ENCODE results near the gene PMEL. TPM values are rescaled to one million over a fixed set of nuclear protein-coding genes. Genes with fewer than 3 reads are reported as not detected.

The PMEL gene
- total RNA-seq, 2 donors from 2014 or later: 0.18 to 8.6 TPM

- H3K4me1 ChIP-seq (replicated peaks): peaks cover 4% of the 10 kb centered on the region
- WGBS: 8% methylated on average over 10 of the region's 10 CpGs
These were observed 34.5 kb downstream of the PMEL start for GRCh38 chr12:55931317-55931779.

GRCh38 chr12:55930771-55931316 is 35.0 kb downstream of the PMEL start, which contains the start of gene DGKA:
Gene DGKA (plus strand): TSS chr12:55931162. CDS start chr12:55936504, 5,342 bp downstream.
- peak; percentile 26 for DNase-seq (ENCODE audit: low spot score)
- peak within 1 kb of the TSS; percentile 69 to 73 for H3K4me3 ChIP-seq
- no peaks in the 10 kb centered on the region for H3K9me3 ChIP-seq
- no peaks in the 10 kb centered on the region for H3K36me3 ChIP-seq
- TF ChIP-seq POLR2A (IDR thresholded peaks at IDR 0.05) (no peak), POLR2AphosphoS5 (IDR thresholded peaks at IDR 0.05) (peak; percentile 47), CTCF (IDR thresholded peaks at IDR 0.05) (peak; percentile 17 to 65 (median 42))
- H3K27ac ChIP-seq: peak within 1 kb of the TSS; percentile 94 to 97
- H3K27me3 ChIP-seq (replicated peaks; ENCODE audit: insufficient read depth): no peaks in the 10 kb centered on the region
- 47% methylated on average over 3 of the region's 3 CpGs for WGBS
- peaks cover 4% of the 10 kb centered on the region for H3K4me1 ChIP-seq (replicated peaks)
- intact Hi-C loops (cut with DNase I): no loop called here

More at GRCh38 chr12:55931317-55931779, 34.5 kb downstream of the PMEL start:
- Histone ChIP-seq H3K9me3 (no peaks in the 10 kb centered on the region), H3K27ac (peak overlapping the region; percentile 94 to 97), H3K4me3 (peak overlapping the region; percentile 69 to 73), H3K36me3 (no peaks in the 10 kb centered on the region), H3K27me3 (replicated peaks; ENCODE audit: insufficient read depth) (no peaks in the 10 kb centered on the region)
- TF ChIP-seq POLR2AphosphoS5 (IDR thresholded peaks at IDR 0.05): no peak
- TF ChIP-seq CTCF (IDR thresholded peaks at IDR 0.05): no peak
- TF ChIP-seq POLR2A (IDR thresholded peaks at IDR 0.05): no peak
- no peak for DNase-seq (ENCODE audit: low spot score)
- intact Hi-C loops (cut with DNase I): no loop called here

- no peak for TF ChIP-seq POLR2A (IDR thresholded peaks at IDR 0.05)
- no peak for TF ChIP-seq POLR2AphosphoS5 (IDR thresholded peaks at IDR 0.05)
- TF ChIP-seq CTCF (IDR thresholded peaks at IDR 0.05): no peak
- Histone ChIP-seq H3K36me3 (no peaks in the 10 kb centered on the region), H3K9me3 (no peaks in the 10 kb centered on the region), H3K27me3 (replicated peaks; ENCODE audit: insufficient read depth) (no peaks in the 10 kb centered on the region), H3K4me1 (replicated peaks) (peaks cover 4% of the 10 kb centered on the region), H3K4me3 (no peak overlapping the region), H3K27ac (peak overlapping the region; percentile 94 to 97)
- intact Hi-C loops (cut with DNase I): loop anchor here (5.0 kb wide), 2 partner anchors 112 to 202 kb away; partner anchors contain the start of genes CD63, ORMDL2 and SARNP
- DNase-seq (ENCODE audit: low spot score): no peak
- 37% methylated on average over 8 of the region's 8 CpGs for WGBS
These were observed 36.5 kb downstream of the PMEL start for GRCh38 chr12:55929306-55929791.

- peak; percentile 16 for TF ChIP-seq POLR2A (IDR thresholded peaks at IDR 0.05)
- TF ChIP-seq CTCF (IDR thresholded peaks at IDR 0.05): peak in 1 of 4 experiments; percentile 9
- peak; percentile 29 for TF ChIP-seq POLR2AphosphoS5 (IDR thresholded peaks at IDR 0.05)
- no peaks in the 10 kb centered on the region for H3K27me3 ChIP-seq (replicated peaks; ENCODE audit: insufficient read depth)
- peak; percentile 80 for DNase-seq (ENCODE audit: low spot score)
- H3K36me3 ChIP-seq: no peaks in the 10 kb centered on the region
- no peaks in the 10 kb centered on the region for H3K4me1 ChIP-seq (replicated peaks)
- intact Hi-C loops (cut with DNase I): loop anchor here (2.0 to 5.0 kb wide), 3 partner anchors 97 to 201 kb away; partner anchors contain the start of genes CD63, ORMDL2 and SARNP
- no peaks in the 10 kb centered on the region for H3K9me3 ChIP-seq
- H3K4me3 ChIP-seq: peak within 1 kb of the TSS; percentile 73 to 93
- 5% methylated on average over 48 of the region's 49 CpGs for WGBS
- H3K27ac ChIP-seq: peak within 1 kb of the TSS; percentile 94 to 97
These were observed 38.0 kb downstream of the PMEL start, which contains the start of gene PYM1 for GRCh38 chr12:55927588-55928502. Gene PYM1 (minus strand): TSS chr12:55927894. CDS start chr12:55927761, 133 bp downstream.
